ENCODE data around the gene PIGZ.

The PIGZ gene, protein sequence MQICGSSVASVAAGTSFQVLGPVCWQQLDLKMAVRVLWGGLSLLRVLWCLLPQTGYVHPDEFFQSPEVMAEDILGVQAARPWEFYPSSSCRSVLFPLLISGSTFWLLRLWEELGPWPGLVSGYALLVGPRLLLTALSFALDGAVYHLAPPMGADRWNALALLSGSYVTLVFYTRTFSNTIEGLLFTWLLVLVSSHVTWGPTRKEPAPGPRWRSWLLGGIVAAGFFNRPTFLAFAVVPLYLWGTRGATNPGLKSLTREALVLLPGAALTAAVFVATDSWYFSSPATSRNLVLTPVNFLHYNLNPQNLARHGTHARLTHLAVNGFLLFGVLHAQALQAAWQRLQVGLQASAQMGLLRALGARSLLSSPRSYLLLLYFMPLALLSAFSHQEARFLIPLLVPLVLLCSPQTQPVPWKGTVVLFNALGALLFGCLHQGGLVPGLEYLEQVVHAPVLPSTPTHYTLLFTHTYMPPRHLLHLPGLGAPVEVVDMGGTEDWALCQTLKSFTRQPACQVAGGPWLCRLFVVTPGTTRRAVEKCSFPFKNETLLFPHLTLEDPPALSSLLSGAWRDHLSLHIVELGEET

DNA sequence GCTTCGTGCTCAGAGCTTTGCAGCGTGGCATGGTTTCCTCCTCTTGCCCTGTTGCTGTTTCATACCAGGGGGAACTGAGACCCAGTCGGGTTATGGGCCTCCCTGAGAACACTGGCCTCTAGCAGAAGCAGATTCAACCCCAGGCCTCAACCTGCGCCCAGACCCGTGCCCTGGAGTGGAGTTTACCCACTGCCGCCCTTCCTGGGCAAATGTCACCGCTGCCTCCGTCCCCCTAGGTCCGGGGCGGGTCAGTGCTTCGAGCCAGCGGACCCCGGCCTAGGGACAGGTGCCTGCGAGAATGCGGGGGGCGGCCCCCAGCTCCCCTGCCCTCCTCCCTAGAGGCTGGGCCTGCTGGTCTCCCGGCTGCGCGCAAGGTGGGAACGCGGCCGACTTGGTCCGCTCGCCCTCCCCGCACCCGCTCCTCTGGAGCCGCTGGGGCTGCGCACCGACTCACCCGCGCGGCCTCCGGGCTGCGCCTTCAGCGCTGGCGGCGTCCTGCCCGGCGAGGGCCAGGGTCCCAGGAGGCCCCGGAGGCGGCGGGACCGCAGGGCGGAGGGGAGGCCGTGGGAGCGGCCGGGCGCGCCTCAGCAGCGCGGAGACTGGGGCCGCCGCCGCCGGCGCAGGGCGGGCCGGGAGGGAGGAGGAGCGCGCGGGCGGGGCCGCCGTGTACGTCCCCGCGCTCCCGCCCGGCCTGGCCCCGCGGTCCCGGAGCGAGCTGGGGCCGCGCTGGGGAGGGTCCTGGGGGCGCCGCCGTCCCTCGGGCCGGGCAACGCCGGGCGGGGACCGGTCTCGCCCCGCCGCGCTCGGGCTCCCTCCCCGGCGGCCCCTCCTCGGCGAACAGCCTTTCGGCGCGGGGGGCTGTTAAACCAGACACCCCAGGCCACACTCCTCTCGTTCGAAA, at the start of gene PIGZ:
Gene PIGZ, minus strand, starts transcription at position 601 of the 901 bp plus-strand sequence. CDS start 16,802 bp downstream, outside the sequence.
- peak; percentile 29 for DNase-seq

DNA sequence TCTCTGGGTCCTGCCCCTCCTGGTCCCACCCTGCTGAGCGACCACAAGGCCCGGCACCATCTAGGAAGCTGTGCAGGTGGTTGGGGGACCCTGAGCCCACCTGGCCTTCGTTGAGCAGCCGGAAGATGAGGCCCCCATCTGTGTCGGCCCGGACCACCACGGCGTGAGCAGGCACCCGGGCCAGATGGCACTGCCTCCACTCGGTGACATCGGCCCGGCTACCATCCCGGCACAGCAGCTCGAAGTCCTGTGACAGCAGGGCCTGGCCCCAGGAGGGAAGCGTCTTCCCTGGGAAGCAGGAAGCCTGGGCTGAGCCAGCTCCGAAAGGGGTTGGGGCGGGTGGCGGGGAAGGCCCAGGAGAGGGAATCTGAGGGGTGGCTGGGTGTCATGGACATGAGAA, 48.4 kb upstream of the PIGZ start:
- no peak for DNase-seq

DNA sequence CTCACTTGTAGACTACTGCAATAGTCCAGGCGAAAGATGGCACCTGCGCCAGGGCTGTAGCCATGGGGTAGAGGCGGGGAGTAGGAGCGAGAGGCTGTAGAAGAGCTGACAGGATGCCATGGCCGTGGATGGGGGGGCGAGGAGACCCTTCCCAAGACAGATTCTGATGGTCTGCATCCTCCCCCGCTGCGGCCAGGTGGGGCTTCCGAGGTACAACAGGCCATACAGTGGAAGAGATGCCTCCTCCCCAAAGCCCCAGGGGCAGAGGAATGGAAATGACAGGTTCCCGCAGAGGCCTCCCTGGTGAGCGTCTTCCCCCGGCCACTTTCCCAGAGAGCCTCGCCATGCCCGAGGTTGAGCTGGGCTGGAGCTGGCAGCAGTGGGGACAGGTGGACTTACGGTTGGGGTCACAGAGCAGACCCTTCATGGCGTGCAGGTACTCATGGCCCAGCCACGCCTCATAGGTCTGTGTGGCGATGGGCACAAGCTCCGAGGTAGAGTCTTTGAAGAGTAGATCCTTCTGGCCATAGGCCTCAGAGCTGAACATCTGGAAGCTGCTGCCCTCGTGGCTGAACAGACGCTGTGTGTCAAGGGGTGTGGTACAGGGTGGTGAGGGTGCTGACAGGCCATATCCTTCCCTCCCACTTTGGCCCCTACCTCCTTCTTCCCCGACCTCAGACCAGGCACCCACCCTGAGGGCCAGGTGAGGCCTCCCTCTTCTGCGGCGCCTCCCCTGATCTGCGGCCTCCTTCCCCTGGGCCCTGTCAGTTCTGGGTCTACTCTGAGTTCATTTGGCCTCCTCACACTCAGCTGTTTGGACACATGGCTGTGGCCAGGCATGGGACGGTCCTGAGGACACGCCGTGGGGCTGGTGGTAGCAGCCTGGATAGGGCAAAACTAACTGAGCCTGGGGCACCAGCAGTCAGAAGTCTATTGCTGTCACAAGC, 47.4 kb upstream of the PIGZ start:
- DNase-seq, result no peak

DNA sequence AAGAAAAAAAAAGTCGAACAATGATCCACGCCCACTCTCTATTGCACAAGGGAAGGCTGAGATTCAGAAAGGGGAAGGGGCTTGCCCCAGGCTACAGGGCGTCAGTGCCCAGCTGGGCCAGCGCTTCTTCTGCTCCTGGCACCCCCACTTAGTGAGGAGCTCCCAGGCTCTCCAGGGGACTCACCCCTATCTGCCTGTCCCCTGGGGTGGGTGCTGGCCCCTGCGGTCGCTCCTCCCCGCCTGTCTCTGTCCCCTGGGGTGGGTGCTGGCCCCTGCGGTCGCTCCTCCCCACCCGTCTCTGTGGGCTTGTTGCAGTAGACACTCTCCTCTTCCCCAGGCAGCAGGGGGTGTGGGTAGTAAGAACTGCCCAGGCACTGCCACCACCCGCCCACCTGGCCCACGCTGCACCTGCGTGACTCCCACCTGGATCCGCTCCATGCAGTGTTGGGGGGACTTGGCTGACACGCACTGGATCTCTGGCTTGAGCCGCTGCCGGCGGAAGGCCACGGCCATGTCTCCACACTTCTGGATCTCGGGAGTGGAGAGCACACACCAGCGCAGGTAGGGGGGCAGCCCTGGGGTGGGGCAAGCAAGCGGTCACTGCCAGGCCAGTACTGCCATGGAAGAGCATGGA, 46.4 kb upstream of the PIGZ start:
- DNase-seq, result no peak

DNA sequence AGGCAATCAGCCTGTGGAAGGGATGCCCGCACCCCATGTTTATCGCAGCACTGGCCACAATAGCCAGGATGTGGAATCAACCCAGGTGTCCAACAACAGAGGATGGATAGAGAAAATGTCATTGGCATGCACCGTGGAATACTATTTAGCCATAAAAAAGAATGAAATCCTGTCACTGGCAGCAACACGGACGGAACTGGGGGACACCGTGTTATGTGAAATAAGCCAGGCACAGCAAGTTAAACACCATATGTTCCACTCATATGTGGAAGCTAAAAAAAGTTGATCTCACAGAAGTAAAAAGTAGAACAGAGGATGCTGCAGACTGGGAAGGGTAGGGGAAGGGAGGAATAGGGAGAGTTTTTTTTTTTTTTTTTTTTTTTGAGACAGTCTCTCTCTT, 45.4 kb upstream of the PIGZ start:
- DNase-seq, result no peak

DNA sequence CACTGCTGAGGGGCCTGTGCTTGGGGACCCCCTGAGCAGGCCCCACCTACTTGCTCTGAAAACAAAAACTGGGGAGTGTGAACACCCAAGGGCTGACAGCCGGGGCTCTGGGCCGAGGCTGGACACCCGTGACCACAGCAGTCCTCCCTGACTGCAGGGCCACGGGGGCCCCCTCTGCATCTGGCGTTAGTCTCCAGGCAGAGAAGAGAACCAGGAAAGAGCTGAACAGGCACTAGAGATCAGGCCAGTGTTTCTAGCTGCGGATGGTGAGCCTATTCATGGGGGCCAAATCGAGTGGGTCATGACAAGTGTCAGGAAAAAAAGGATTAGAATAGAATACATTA, 43.9 kb upstream of the PIGZ start:
- DNase-seq, result no peak

DNA sequence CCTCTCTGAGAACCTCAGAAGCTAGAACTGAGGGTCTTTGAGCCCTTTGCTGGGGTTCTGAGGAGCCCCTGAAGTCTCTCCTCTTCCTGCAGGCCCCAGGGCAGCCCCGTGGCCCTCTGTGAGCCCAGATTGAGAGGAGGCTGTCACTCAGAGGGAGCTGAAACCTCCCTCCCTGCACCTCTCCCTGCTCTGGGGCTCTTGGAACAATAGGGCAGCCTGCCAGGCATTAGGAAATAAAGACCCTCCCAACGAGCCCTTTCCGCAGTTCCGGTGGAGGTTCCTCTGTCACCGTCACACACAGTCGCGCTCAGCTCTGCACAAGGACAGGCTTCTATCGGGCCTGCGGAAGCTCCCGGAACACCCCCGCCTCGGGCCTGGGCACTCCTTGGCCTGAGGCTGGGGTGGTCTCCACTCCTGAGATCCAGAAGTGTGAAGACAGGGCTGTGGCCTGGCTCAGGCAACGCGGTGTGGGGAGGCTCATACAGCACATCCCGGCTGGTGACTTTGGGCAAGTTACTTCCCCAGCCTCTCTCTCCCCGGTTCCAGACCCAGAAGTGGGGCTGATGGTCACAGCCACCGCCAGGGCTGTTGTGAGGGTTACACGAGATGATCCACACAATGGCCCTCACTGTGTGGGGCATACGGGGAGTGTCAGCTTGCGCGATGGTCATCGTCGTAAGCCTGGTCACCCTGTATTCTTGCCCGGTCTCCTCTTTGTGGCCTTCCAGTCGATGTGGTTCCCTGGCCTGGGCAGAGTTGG, 43.3 kb upstream of the PIGZ start:
- no peak for DNase-seq

DNA sequence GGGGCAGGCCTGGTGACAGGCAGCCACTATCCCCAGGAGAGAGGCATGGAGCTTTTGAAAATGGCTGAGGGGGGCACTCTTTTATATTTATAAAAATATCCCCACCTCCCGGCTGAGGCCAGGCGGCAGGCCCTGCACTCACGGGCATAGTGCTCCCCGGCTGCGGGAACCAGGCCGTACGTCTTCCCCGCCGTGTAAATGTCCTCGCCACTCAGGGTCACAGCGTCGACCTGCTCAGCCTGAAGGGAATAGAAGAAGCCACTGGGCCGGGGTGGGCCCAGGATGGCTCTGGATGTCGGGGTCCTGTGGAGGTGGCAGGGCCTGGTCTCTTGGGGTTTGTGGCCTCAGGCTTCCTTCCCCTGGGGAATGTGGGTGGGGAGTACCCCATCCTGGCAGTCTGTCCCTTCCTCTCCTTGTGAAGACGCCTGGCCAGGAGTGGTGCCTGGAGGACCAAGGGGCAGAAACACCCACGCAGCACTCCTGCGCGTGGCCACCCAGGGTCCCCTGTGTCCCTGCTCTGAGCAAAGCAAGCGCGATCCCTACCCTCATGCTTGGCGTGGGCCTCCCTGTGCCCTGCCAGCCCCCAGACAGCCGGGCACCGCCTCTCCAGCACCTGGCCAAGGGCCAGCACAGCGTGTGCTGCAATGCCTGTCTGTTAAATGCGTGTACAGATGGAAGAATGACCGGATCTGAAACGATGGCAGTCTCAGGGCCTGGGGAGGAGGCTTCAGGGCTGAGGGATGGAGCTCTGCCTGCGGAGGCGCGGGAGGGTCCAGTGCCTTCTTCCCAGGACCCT, 42.1 kb upstream of the PIGZ start:
- no peak for DNase-seq

DNA sequence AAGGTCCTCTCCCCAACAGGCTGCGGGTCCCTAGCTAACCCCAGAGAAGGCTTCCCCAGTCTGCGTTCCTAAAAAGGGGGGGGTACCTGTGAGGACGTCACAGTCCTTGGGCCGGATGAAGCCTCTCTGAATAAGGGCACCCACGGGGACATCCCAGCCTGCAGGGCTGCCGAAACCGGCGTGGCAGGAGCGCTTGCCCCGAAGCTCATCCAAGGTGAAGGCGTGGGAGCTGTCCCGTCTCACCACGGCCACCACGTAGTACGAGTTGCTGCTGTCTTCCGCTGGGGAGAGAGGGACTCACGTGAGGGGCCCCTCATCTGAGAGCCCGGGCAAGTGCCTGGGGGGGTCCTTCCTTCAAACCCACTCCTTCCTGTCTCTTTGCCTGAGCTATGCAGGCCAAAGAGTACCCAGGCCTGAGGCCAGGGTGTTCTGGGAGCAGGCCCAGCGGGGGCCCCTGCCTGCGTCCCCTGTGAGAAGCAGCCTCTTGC, 40.9 kb upstream of the PIGZ start:
- no peak for DNase-seq

DNA sequence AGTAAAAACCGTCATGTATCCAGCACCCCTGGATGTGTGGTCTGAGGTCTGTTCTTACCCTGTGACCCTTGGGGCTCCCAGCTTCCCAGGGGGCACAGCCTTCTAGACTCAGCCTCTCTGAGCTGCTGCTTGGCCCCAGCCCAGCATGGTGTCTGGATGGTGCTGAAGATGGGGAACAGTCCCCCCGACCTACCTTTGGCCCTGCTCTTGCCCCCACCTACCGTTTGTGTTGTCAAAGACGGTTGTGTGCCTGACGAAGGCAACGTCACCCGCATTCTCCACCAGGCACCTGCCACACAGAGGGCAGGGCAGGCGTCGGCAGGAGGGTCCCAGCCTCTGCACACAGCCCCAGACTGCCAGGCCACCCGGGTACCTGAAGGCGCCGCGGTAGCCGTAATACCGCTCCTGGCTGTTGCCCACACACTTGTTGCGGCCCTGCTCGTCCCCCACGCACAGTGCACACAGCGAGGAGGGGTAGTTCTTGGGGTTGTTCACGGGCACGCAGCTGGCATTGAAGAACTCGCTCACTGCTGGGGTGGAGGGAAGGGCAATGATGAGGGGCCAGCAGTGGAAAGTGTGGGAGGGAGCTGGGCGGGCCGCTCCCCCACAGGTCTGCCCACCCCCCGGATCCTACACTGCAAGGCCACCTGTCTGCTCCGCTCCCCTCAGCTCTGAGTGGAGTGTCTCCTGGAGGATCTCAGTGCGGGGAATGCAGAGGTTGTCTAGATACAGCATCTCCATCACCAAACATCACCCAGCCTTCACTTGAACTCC, 40.0 kb upstream of the PIGZ start:
- DNase-seq, result no peak

DNA sequence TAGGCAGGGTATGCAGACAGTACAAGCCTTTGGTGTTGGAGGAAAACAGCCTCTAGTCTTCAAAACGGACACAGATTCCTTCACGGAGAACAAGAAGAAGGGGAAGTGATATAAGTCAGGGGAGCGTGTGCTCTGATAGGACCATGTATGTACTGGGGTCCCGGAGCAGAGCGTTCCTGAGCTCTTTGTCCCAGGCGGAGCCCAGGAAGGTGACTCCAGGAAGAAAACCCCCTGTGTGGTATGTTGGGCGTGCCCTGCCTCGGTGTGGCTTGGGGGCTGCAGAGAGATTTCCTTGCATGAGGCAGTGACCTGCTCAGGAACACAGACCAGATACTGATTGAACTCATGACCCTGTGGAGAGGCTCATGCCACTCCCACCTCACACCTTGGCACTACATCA, 39.3 kb upstream of the PIGZ start:
- no peak for DNase-seq

DNA sequence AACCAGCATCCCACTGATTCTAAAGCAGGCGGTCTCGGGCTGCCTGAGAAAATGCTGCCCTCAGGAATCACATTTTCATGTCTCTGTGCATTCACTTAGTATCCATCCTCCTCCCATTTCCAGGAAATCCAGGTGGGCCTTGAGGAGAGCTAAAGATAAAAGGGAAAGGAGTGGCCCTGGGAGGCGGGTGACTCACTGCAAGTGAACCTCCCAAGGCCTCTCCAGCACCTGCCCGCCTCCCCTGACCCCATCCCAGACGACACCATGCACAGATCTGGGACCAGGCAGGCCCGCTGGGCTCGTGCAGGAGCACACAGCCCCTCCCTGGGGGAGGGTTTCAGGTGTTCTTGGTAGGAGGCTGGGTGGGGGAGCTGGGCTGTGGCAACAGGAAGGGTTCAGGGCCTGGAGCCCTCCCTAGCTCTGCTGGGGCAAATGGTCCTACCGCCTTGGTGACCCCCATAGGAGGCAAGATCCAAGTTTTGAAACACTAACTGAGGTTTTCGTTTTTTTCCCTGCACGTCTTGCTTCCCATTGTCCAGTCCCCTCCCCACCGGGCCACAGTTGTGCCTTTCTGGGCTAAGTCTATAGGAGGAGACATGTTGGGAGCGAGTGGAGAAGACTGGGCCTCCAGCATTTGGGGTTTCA, 38.8 kb upstream of the PIGZ start:
- no peak for DNase-seq

DNA sequence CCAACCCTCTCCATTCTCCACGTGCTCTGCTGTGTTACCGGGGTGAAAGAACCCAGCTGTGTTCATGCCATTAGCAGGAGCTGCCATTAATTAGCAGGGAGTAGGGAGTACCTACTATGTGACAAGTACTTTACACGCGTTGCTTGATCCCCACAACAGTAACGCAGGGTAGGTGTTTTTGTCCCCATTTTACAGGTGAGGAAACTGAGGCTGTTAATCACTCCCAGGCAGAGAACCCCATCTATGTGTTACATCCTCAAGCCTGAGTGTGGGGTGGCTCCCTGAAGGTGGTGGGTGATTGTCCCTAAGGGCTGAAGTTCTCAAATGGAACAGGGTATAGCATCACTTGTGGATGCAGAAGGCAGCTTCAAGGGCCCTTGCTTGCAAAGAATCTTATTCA, 38.2 kb upstream of the PIGZ start:
- no peak for DNase-seq

DNA sequence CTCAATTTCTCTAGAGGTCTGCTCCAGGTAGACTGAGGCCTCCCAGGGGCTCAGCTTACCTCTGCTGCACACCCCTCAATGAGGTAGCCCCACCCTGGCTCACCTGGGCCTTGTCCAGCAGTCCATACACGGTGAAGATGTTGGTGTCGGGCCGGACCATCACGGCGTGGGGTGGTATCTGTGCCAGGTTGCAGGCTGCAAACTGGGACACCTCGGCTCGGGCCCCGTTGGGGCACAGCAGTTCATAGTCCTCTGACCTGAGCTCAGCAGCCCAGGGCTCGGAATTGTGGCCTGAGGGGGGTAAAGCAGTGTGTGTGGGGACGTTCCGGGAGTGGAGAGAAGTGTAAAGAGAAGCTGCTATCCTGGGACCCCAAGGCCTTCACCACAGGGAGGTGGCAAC, 37.8 kb upstream of the PIGZ start:
- no peak for DNase-seq

DNA sequence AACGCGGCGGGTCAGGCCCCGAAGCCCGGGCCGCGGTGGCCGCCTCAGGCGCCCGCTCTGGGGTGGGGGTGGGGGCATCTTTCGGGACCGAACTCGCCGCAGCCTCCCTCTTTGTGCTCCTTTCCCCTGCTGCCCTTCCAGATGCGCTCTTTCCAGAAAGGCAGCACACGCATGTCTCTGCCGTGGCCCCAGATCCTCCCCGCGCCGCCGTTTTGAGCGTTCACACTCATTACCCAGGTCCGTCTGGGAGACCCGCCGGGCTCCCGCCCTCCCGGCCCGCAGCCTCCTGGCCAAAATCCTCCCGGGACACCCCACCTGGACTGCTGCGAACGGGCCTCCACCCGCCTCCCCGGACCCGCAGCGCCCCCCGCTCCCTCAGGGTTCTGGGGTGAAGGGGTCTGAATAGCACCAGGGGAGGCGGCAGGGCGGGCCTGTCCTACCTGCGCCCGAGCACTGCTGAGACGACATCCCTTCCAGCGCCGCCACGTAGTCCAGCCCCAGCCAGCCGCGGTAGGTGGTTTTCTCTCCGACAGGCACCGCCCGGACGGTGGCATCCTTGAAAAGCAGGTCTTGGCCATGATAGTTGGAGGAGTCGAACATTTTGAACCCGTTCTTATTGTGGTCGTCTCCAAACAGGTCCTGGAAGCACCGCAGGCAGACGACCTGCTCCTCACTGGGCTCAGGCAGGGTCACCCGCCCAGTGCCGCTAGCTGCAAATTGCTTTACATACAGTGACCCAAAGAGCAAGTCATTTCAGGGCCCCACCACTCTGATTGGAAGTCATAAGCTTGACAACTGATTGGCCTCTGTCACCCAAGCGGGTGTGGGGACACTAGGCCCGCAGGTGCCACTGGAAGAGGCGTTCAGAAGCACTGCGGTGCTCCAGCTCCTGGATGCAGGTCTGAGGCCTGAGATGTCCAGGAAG, 35.1 kb upstream of the PIGZ start:
- DNase-seq, result no peak

DNA sequence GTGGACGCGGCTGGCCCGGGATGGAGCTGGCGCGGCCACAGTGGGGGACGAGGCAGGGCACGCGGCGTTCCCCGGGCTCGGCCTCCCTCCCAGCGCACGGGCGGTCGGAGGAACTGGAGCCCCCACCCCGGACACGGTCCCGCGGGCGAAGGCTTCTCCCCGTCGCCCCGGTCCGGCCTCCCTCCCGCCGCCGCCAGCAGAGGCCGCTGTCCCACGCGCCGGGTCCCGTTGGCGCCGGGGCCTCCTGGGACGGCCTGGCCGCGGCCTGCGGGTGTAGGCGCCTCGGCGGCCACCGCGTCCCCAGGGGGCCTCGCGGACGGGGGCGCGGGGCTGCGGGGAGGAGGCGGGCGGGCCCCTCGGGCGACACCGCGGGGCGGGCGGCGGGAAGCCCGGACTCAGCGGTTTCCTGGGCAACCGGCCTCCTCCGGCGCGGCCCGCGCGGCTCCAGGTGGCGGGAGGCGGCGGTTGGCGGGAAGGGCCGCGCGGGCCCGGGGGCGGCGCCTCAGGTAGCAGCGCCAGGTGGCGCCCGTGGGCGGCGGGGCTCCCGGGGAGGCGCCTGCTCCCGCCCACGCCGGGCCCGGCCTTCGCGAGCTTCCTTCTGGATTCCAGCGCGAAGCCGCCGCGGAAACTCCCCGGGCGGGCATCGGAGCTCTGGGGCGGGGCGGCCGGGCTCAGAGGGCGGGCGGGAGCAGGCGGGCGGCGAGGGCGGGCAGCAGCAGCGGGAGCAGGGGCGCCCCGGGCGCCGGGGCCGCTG, 34.2 kb upstream of the PIGZ start:
- peak; percentile 71 for DNase-seq

Data from OCI-M1 (cell line).